Endodermal cell (in vitro differentiated cells): Measurements from ENCODE around the gene TMEM26. TPM values are rescaled to one million over a fixed set of nuclear protein-coding genes. Genes with fewer than 3 reads are reported as not detected.

ENCODE experiments used
- DNase-seq: peaks from one replicate; pipeline ENCODE4 v3.0.0-alpha.2; 2017
- H3K27ac ChIP-seq: 2 replicates; pipeline ENCODE4 v1.5.1; 2013; ENCODE audit warnings: mild to moderate bottlenecking, low read depth, low read length, moderate library complexity
- H3K27me3 ChIP-seq: 2 replicates; pipeline ENCODE4 v1.6.1; 2013; ENCODE audit warnings: mild to moderate bottlenecking, low read length, moderate library complexity; ENCODE audit not compliant: insufficient read depth, control insufficient read depth, poor library complexity, severe bottlenecking
- H3K36me3 ChIP-seq: 2 replicates; pipeline ENCODE4 v1.7.0; 2013; ENCODE audit warnings: mild to moderate bottlenecking, low read length, moderate library complexity; ENCODE audit not compliant: control insufficient read depth, insufficient read depth
- H3K4me1 ChIP-seq: one replicate; pipeline ENCODE4 v1.7.0; 2013; ENCODE audit warnings: low read length; ENCODE audit not compliant: control insufficient read depth, insufficient read depth
- H3K4me3 ChIP-seq: 2 replicates; pipeline ENCODE4 v1.5.1; 2013; ENCODE audit warnings: mild to moderate bottlenecking, low read length, moderate library complexity
- H3K9ac ChIP-seq: 2 replicates; pipeline ENCODE4 v1.6.1; 2013; ENCODE audit warnings: mild to moderate bottlenecking, low read length, moderate library complexity; ENCODE audit not compliant: poor library complexity, severe bottlenecking; ENCODE audit errors: extremely low read depth
- H3K9me3 ChIP-seq: 2 replicates; pipeline ENCODE4 v1.6.1; 2013; ENCODE audit warnings: mild to moderate bottlenecking, low read length, moderate library complexity; ENCODE audit not compliant: control insufficient read depth
- H3K27ac Mint-ChIP-seq: 2 replicates; pipeline ENCODE4 v1.8.0; 2020; ENCODE audit warnings: mixed read lengths
- H3K27me3 Mint-ChIP-seq: 2 replicates; pipeline ENCODE4 v1.8.0; 2021; ENCODE audit warnings: mild to moderate bottlenecking, mixed read lengths; ENCODE audit not compliant: insufficient read depth
- H3K36me3 Mint-ChIP-seq: 2 replicates; pipeline ENCODE4 v1.8.0; 2020; ENCODE audit warnings: low read depth, mixed read lengths
- H3K4me1 Mint-ChIP-seq: 2 replicates; pipeline ENCODE4 v1.8.0; 2020; ENCODE audit warnings: mixed read lengths
- H3K4me3 Mint-ChIP-seq: 2 replicates; pipeline ENCODE4 v1.8.0; 2020; ENCODE audit warnings: mild to moderate bottlenecking, moderate library complexity, mixed read lengths
- H3K9me3 Mint-ChIP-seq: 2 replicates; pipeline ENCODE4 v1.8.0; 2020; ENCODE audit warnings: mild to moderate bottlenecking, mixed read lengths
- WGBS, 2 experiments: methylation state at CpG; one replicate each; pipeline versions ENCODE4 v1.1.5 to v1.1.7; 2013; ENCODE audit warnings: missing lambda C conversion rate in 2 of 2, mixed read lengths in 1 of 2; ENCODE audit not compliant: insufficient coverage in 1 of 2, insufficient read length in 1 of 2; 5-methylcytosine and 5-hydroxymethylcytosine counted together
- total RNA-seq, 2 donors: library from RNA; stranded (reverse); fragmentation: NEBNext Ultra II Directional in 1 of 2; extraction: Animal tissue kit (Norgen Biotek cat#: 25700) in 1 of 2; gene quantifications; 2 replicates in 1 of 2; 3 replicates in 1 of 2; pipeline ENCODE4 v1.2.1, GENCODE V29; 2021
- TF ChIP-seq, protein P1 (sequence below): fragments of 200-600 bp; sonication (generic); conservative IDR thresholded peaks from 2 replicates; pipeline ENCODE4 v1.5.0; 2021; ENCODE audit warnings: antibody characterized with exemption, mild to moderate bottlenecking

Gene TMEM26
- total RNA-seq, 2 donors from 2014 or later, result 0.13 TPM

DNA sequence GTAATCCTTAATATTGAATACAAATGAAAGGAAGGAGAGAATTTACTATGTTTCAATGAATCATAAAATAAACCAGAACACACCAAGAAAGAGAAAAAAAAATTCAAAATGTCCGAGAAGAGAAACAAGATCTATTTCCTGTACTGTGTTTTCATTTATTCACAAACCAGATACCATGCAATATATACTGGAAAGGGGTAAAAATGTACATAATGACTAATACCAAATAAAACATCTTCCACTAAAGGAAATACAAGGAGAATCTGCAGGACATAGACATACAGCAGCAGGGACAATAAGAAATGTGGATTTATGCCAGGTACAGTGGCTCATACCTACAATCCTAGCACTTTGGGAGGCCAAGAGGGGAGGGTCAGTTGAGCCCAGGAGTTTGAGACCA lies 24.3 kb upstream of the TMEM26 start:
- Histone ChIP-seq H3K9ac (no peak overlapping the region), H3K27ac (no peak overlapping the region), H3K4me1 (no peaks in the 10 kb centered on the region), H3K36me3 (no peaks in the 10 kb centered on the region), H3K4me3 (no peak overlapping the region), H3K9me3 (no peaks in the 10 kb centered on the region), H3K27me3 (no peaks in the 10 kb centered on the region)
- Mint-ChIP-seq H3K9me3 (no peaks in the 10 kb centered on the region), H3K4me1 (no peaks in the 10 kb centered on the region), H3K27ac (no peak overlapping the region), H3K36me3 (no peaks in the 10 kb centered on the region), H3K27me3 (no peaks in the 10 kb centered on the region), H3K4me3 (no peak overlapping the region)
- TF ChIP-seq, protein P1, sequence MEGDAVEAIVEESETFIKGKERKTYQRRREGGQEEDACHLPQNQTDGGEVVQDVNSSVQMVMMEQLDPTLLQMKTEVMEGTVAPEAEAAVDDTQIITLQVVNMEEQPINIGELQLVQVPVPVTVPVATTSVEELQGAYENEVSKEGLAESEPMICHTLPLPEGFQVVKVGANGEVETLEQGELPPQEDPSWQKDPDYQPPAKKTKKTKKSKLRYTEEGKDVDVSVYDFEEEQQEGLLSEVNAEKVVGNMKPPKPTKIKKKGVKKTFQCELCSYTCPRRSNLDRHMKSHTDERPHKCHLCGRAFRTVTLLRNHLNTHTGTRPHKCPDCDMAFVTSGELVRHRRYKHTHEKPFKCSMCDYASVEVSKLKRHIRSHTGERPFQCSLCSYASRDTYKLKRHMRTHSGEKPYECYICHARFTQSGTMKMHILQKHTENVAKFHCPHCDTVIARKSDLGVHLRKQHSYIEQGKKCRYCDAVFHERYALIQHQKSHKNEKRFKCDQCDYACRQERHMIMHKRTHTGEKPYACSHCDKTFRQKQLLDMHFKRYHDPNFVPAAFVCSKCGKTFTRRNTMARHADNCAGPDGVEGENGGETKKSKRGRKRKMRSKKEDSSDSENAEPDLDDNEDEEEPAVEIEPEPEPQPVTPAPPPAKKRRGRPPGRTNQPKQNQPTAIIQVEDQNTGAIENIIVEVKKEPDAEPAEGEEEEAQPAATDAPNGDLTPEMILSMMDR, result no peak
- WGBS, 2 experiments, result no CpG with 5 or more reads among the region's 1 CpG
- no peak for DNase-seq

DNA sequence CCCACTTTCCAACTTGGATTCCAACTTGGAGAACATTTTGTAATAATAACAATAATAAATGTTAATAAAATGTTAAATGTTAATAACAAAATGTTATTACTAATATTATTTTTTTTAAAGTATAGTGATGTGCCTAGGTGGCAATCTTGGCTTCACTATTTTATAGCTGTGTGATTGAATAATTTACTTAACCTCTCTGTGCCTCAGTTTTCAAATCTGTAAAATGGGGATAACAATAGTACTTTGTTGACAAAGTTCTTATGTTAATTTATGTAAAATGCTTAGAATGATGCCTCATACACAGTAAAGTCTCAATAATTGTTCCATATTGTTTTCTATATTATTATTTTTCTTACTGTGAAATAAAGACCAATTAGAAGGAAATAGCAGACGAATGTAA lies 23.3 kb upstream of the TMEM26 start:
- no peaks in the 10 kb centered on the region for H3K36me3 Mint-ChIP-seq
- H3K4me1 Mint-ChIP-seq, result no peaks in the 10 kb centered on the region
- Histone ChIP-seq H3K27me3 (no peaks in the 10 kb centered on the region), H3K36me3 (no peaks in the 10 kb centered on the region), H3K4me3 (no peak overlapping the region), H3K9ac (no peak overlapping the region), H3K27ac (no peak overlapping the region), H3K9me3 (no peaks in the 10 kb centered on the region), H3K4me1 (no peaks in the 10 kb centered on the region)
- no peaks in the 10 kb centered on the region for H3K9me3 Mint-ChIP-seq
- no peaks in the 10 kb centered on the region for H3K27me3 Mint-ChIP-seq
- DNase-seq, result no peak
- no peak overlapping the region for H3K27ac Mint-ChIP-seq
- no peak overlapping the region for H3K4me3 Mint-ChIP-seq
- 96 to 100% methylated on average over 1 of the region's 1 CpG for WGBS, 2 experiments
- TF ChIP-seq, protein P1, result no peak

DNA sequence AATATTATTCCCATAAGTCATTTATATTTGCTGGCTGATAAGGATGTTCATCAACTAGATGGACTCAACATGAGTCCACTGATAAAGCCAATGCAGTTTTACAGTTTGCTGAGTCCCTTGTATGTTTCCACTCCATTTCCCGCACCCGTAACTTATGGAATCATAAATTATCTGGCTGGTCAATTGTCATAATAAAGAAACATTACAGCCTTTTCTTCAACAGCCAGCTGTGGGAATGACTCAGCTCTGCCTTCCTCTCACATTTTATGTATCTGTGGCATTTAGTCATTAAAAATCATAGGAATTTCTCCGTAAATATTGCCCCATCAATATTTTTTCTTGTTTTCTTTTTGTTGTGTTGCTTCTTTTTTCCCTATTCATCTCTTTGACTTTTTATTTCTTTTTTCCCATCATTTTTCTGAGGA lies 22.3 kb upstream of the TMEM26 start:
- Mint-ChIP-seq H3K4me1 (no peaks in the 10 kb centered on the region), H3K36me3 (no peaks in the 10 kb centered on the region), H3K27me3 (no peaks in the 10 kb centered on the region), H3K27ac (no peak overlapping the region), H3K9me3 (no peaks in the 10 kb centered on the region), H3K4me3 (no peak overlapping the region)
- Histone ChIP-seq H3K36me3 (no peaks in the 10 kb centered on the region), H3K9ac (no peak overlapping the region), H3K9me3 (no peaks in the 10 kb centered on the region), H3K27ac (no peak overlapping the region), H3K27me3 (no peaks in the 10 kb centered on the region), H3K4me3 (no peak overlapping the region), H3K4me1 (no peaks in the 10 kb centered on the region)
- no peak for DNase-seq
- TF ChIP-seq, protein P1, result no peak
- WGBS, 2 experiments, result 93 to 98% methylated on average over 2 to 3 of the region's 3 CpGs
